ENCODE measurements around the gene RNASEH2A. TPM values are rescaled to one million over a fixed set of nuclear protein-coding genes. Genes with fewer than 3 reads are reported as not detected.

RNASEH2A gene
- total RNA-seq, 1 experiment from 2014 or later: 41.6 TPM

- Mint-ChIP-seq H3K27ac (ENCODE audit: unreplicated experiment) (no peak overlapping the region), H3K27me3 (ENCODE audit: unreplicated experiment) (peaks cover 33% of the 10 kb centered on the region), H3K9me3 (ENCODE audit: low read depth, unreplicated experiment) (no peaks in the 10 kb centered on the region), H3K36me3 (ENCODE audit: insufficient read depth, unreplicated experiment) (peaks cover 11% of the 10 kb centered on the region), H3K4me3 (ENCODE audit: low read depth, unreplicated experiment) (peak overlapping the region; percentile 32), H3K4me1 (ENCODE audit: low read depth, unreplicated experiment) (peaks cover 7% of the 10 kb centered on the region)
- peak; percentile 50 for DNase-seq
- TF ChIP-seq CTCF (IDR thresholded peaks at IDR 0.05; ENCODE audit: unreplicated experiment): no peak
- intact Hi-C loops (cut with micrococcal nuclease; ENCODE audit: unreplicated experiment): no loop called here
- CTCF ChIA-PET: interaction anchor here (0.7 kb wide), 1 partner anchor 30 kb away, joined by 3 read pairs; no protein-coding TSS in a partner anchor
- BruUV-seq (replicated peaks): no TSS peak
These were observed 19.1 kb downstream of the RNASEH2A start for GRCh38 chr19:12825254-12826131.

- CTCF ChIA-PET: interaction anchor here (0.6 kb wide), 1 partner anchor 1487 kb away, joined by 3 read pairs; no protein-coding TSS in a partner anchor
- Mint-ChIP-seq H3K27ac (ENCODE audit: unreplicated experiment) (no peak overlapping the region), H3K27me3 (ENCODE audit: unreplicated experiment) (peaks cover 60% of the 10 kb centered on the region), H3K36me3 (ENCODE audit: insufficient read depth, unreplicated experiment) (peaks cover 18% of the 10 kb centered on the region), H3K9me3 (ENCODE audit: low read depth, unreplicated experiment) (no peaks in the 10 kb centered on the region), H3K4me3 (ENCODE audit: low read depth, unreplicated experiment) (no peak overlapping the region), H3K4me1 (ENCODE audit: low read depth, unreplicated experiment) (peaks cover 16% of the 10 kb centered on the region)
- no TSS peak for BruUV-seq (replicated peaks)
- DNase-seq: peak; percentile 35
- intact Hi-C loops (cut with micrococcal nuclease; ENCODE audit: unreplicated experiment): no loop called here
- no peak for TF ChIP-seq CTCF (IDR thresholded peaks at IDR 0.05; ENCODE audit: unreplicated experiment)
These were observed 22.1 kb downstream of the RNASEH2A start for GRCh38 chr19:12828494-12828893.

- BruUV-seq (replicated peaks): no TSS peak
These were observed 27.0 kb downstream of the RNASEH2A start for GRCh38 chr19:12833418-12833737.

More at GRCh38 chr19:12833418-12833737, 27.0 kb downstream of the RNASEH2A start:
- CTCF ChIA-PET: no interaction called here
- TF ChIP-seq CTCF (IDR thresholded peaks at IDR 0.05; ENCODE audit: unreplicated experiment): no peak
- Mint-ChIP-seq H3K27ac (ENCODE audit: unreplicated experiment) (no peak overlapping the region), H3K27me3 (ENCODE audit: unreplicated experiment) (peaks cover 79% of the 10 kb centered on the region), H3K4me1 (ENCODE audit: low read depth, unreplicated experiment) (peaks cover 9% of the 10 kb centered on the region), H3K4me3 (ENCODE audit: low read depth, unreplicated experiment) (peak overlapping the region; percentile 55), H3K36me3 (ENCODE audit: insufficient read depth, unreplicated experiment) (peaks cover 12% of the 10 kb centered on the region), H3K9me3 (ENCODE audit: low read depth, unreplicated experiment) (no peaks in the 10 kb centered on the region)
- DNase-seq: no peak
- intact Hi-C loops (cut with micrococcal nuclease; ENCODE audit: unreplicated experiment): no loop called here
